K562 (cell line): ENCODE results near the gene PLEKHM1.

Experiments
- CTCF ChIP-seq, 3 experiments: IDR thresholded peaks in 2 of 3; conservative IDR thresholded peaks in 1 of 3; 2 replicates each; pipeline ENCODE4 v1.5.1; 2011 to 2012; ENCODE audit warnings: low read length in 3 of 3, mild to moderate bottlenecking in 3 of 3, control low read depth in 2 of 3, improper control_type of control experiment in 1 of 3, inconsistent platforms in 1 of 3, low read depth in 1 of 3, mixed read lengths in 1 of 3, moderate library complexity in 1 of 3; ENCODE audit not compliant: insufficient read depth in 2 of 3
- EP300 ChIP-seq: IDR thresholded peaks from 2 replicates; pipeline ENCODE4 v1.6.1; 2012; ENCODE audit warnings: low read length, improper control_type of control experiment
- PHF8 ChIP-seq: fragments of 200-600 bp; sonication (generic); IDR thresholded peaks from 2 replicates; pipeline ENCODE4 v1.6.1; 2012; ENCODE audit warnings: mixed run types, mild to moderate bottlenecking, inconsistent platforms, low read length, moderate library complexity, borderline replicate concordance
- POLR2A ChIP-seq: fragments of 450-650 bp; conservative IDR thresholded peaks from 2 replicates; pipeline ENCODE4 v1.6.1; 2016
- POLR2AphosphoS5 ChIP-seq: IDR thresholded peaks from 2 replicates; pipeline ENCODE4 v1.6.1; 2011; ENCODE audit warnings: mild to moderate bottlenecking, low read depth, low read length, moderate library complexity; ENCODE audit not compliant: control insufficient read depth, insufficient read depth
- SMC3 ChIP-seq: conservative IDR thresholded peaks from 2 replicates; pipeline ENCODE4 v1.6.1; 2011; ENCODE audit warnings: low read depth, low read length, improper control_type of control experiment; ENCODE audit not compliant: insufficient read depth
- TAF7 ChIP-seq: fragments of 450-650 bp; IDR thresholded peaks from 2 replicates; pipeline ENCODE4 v1.6.1; 2016; ENCODE audit warnings: missing genetic modification characterization, missing compliant biosample characterization
- TCF7L2 ChIP-seq: fragments of 150-350 bp; IDR thresholded peaks from 2 replicates; pipeline ENCODE4 v1.6.1; 2016; ENCODE audit warnings: low read depth, mild to moderate bottlenecking, low read length, moderate library complexity
- ZKSCAN1 ChIP-seq: fragments of 150-350 bp; IDR thresholded peaks from 2 replicates; pipeline ENCODE4 v1.6.1; 2016; ENCODE audit warnings: low read depth, low read length
- ZNF324 ChIP-seq: fragments of 250-450 bp; sonication (Bioruptor Pico); IDR thresholded peaks from 2 replicates; pipeline ENCODE4 v1.4.0; 2020; ENCODE audit warnings: mild to moderate bottlenecking
- TF ChIP-seq, protein P1 (sequence below): fragments of 250-450 bp; sonication (Bioruptor Pico); IDR thresholded peaks from 2 replicates; pipeline ENCODE4 v1.9.0; 2021; ENCODE audit warnings: mild to moderate bottlenecking

DNA sequence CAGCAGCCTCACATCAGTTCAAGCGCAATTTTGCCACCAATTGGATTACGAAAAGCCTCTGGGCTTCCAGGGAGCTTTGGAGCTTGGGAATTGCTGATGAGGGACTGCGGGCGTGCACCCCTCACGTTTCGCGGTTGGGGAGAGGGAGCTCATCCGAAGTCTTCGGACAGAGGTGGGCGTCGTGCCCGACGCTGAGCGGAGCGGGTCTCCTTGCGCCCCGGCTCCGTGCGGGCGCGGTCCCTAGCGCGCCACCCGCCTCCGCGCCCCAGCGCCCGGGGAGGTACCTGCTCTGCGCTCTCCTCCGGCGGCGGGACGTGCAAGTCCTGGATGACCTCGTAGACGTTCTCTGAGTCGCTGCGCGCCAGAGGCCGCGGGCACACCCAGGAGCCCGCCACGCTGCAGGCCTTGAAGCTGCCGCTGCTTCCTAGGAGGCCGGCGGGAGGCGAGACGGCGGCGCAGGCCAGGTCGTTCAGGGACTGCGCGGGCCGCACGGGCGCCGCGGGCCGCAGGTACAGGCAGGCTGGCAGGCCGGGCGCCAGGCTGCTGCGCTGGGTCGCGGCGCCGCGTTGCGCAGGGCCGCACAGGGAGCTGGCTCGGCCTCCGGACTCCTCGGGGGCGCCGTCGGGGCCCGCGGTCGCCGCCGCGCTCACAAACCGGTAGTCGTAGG, 61.0 kb downstream of the PLEKHM1 start:
- TF ChIP-seq TAF7 (tag), result no peak
- TF ChIP-seq, protein P1, sequence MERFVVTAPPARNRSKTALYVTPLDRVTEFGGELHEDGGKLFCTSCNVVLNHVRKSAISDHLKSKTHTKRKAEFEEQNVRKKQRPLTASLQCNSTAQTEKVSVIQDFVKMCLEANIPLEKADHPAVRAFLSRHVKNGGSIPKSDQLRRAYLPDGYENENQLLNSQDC (CRISPR knock-in tag), result no peak
- no peak for TF ChIP-seq PHF8
- TF ChIP-seq CTCF (IDR thresholded peaks at IDR 0.05 in 2 of 3, conservative IDR thresholded peaks at IDR 0.05 in 1 of 3; ENCODE audit: insufficient read depth in 2 of 3, low read depth in 1 of 3, low read length in 3 of 3), result no peak
- no peak for TF ChIP-seq POLR2A
- TF ChIP-seq EP300, result no peak
- no peak for TF ChIP-seq TCF7L2
- TF ChIP-seq SMC3, result no peak
- no peak for TF ChIP-seq ZNF324 (CRISPR knock-in tag)
- no peak for TF ChIP-seq POLR2AphosphoS5
- no peak for TF ChIP-seq ZKSCAN1
